ENCODE data around the gene ATP4B.

GRCh38 chr13:113656831-113657671 is 947 bp downstream of the ATP4B start:
- TF ChIP-seq, protein P1, sequence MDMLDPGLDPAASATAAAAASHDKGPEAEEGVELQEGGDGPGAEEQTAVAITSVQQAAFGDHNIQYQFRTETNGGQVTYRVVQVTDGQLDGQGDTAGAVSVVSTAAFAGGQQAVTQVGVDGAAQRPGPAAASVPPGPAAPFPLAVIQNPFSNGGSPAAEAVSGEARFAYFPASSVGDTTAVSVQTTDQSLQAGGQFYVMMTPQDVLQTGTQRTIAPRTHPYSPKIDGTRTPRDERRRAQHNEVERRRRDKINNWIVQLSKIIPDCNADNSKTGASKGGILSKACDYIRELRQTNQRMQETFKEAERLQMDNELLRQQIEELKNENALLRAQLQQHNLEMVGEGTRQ (IDR thresholded peaks at IDR 0.05), result no peak
- TF ChIP-seq, protein P2, sequence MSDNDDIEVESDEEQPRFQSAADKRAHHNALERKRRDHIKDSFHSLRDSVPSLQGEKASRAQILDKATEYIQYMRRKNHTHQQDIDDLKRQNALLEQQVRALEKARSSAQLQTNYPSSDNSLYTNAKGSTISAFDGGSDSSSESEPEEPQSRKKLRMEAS (IDR thresholded peaks at IDR 0.05), result no peak
- TF ChIP-seq EP300 (IDR thresholded peaks at IDR 0.05) (no peak), POLR2A (IDR thresholded peaks at IDR 0.05; ENCODE audit: low read length) (no peak), EHMT2 (IDR thresholded peaks at IDR 0.05; ENCODE audit: low read depth) (no peak), JUNB (IDR thresholded peaks at IDR 0.05) (no peak), ESRRA (IDR thresholded peaks at IDR 0.05; ENCODE audit: borderline replicate concordance, low read length) (no peak), CHD2 (IDR thresholded peaks at IDR 0.05; ENCODE audit: low read length, partially characterized antibody) (no peak), SMC3 (IDR thresholded peaks at IDR 0.05) (no peak), NFE2L2 (conservative IDR thresholded peaks at IDR 0.05; ENCODE audit: low read length) (no peak), RFX5 (IDR thresholded peaks at IDR 0.05) (no peak)
- TF ChIP-seq, protein P3, sequence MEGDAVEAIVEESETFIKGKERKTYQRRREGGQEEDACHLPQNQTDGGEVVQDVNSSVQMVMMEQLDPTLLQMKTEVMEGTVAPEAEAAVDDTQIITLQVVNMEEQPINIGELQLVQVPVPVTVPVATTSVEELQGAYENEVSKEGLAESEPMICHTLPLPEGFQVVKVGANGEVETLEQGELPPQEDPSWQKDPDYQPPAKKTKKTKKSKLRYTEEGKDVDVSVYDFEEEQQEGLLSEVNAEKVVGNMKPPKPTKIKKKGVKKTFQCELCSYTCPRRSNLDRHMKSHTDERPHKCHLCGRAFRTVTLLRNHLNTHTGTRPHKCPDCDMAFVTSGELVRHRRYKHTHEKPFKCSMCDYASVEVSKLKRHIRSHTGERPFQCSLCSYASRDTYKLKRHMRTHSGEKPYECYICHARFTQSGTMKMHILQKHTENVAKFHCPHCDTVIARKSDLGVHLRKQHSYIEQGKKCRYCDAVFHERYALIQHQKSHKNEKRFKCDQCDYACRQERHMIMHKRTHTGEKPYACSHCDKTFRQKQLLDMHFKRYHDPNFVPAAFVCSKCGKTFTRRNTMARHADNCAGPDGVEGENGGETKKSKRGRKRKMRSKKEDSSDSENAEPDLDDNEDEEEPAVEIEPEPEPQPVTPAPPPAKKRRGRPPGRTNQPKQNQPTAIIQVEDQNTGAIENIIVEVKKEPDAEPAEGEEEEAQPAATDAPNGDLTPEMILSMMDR (IDR thresholded peaks at IDR 0.05), result no peak
- TF ChIP-seq, protein P4, sequence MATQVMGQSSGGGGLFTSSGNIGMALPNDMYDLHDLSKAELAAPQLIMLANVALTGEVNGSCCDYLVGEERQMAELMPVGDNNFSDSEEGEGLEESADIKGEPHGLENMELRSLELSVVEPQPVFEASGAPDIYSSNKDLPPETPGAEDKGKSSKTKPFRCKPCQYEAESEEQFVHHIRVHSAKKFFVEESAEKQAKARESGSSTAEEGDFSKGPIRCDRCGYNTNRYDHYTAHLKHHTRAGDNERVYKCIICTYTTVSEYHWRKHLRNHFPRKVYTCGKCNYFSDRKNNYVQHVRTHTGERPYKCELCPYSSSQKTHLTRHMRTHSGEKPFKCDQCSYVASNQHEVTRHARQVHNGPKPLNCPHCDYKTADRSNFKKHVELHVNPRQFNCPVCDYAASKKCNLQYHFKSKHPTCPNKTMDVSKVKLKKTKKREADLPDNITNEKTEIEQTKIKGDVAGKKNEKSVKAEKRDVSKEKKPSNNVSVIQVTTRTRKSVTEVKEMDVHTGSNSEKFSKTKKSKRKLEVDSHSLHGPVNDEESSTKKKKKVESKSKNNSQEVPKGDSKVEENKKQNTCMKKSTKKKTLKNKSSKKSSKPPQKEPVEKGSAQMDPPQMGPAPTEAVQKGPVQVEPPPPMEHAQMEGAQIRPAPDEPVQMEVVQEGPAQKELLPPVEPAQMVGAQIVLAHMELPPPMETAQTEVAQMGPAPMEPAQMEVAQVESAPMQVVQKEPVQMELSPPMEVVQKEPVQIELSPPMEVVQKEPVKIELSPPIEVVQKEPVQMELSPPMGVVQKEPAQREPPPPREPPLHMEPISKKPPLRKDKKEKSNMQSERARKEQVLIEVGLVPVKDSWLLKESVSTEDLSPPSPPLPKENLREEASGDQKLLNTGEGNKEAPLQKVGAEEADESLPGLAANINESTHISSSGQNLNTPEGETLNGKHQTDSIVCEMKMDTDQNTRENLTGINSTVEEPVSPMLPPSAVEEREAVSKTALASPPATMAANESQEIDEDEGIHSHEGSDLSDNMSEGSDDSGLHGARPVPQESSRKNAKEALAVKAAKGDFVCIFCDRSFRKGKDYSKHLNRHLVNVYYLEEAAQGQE (IDR thresholded peaks at IDR 0.05), result no peak
- TF ChIP-seq, protein P5, sequence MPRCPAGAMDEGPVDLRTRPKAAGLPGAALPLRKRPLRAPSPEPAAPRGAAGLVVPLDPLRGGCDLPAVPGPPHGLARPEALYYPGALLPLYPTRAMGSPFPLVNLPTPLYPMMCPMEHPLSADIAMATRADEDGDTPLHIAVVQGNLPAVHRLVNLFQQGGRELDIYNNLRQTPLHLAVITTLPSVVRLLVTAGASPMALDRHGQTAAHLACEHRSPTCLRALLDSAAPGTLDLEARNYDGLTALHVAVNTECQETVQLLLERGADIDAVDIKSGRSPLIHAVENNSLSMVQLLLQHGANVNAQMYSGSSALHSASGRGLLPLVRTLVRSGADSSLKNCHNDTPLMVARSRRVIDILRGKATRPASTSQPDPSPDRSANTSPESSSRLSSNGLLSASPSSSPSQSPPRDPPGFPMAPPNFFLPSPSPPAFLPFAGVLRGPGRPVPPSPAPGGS (IDR thresholded peaks at IDR 0.05), result no peak
